Endothelial cell of umbilical vein (primary cell): ENCODE results near the gene TAS2R19. TPM values are rescaled to one million over a fixed set of nuclear protein-coding genes. Genes with fewer than 3 reads are reported as not detected.

Experiments used
- Bru-seq: library from RNA; stranded (reverse); fragments of 400-500 nt; gene quantifications from one replicate; lab custom pipeline; 2021; lab: Mats Ljungman, UMichigan
- BruChase-seq, 2 experiments: library from RNA; stranded (reverse); fragments of 400-500 nt; gene quantifications; one replicate each; lab custom pipeline; 2021; lab: Mats Ljungman, UMichigan
- BruUV-seq: library from RNA; stranded (reverse); fragments of 400-500 nt; replicated peaks from 2 replicates; lab custom pipeline; 2021; lab: Mats Ljungman, UMichigan
- CTCF ChIA-PET: fragments of 300-600, 350-600 bp; sonication (Branson Sonifier 250); formaldehyde crosslinking; loops from one replicate; lab custom pipeline; 2021; ENCODE audit warnings: antibody characterized with exemption, inconsistent platforms; lab: Charles Lee
- POLR2A ChIA-PET: fragments of 300-600, 350-600 bp; sonication (Branson Sonifier 250); formaldehyde crosslinking; loops from one replicate; lab custom pipeline; 2021; ENCODE audit warnings: antibody characterized with exemption, inconsistent platforms; lab: Charles Lee
- DNase-seq: peaks from one replicate; pipeline ENCODE4 v3.0.0-alpha.2; 2011; ENCODE audit warnings: low read depth, low spot score
- FAIRE-seq: peaks from 2 replicates; lab custom pipeline; 2011; peaks lifted over from hg19 to GRCh38; lab: Jason Lieb, UNC
- H2AFZ ChIP-seq: 2 replicates; pipeline ENCODE4 v1.6.0; 2012; ENCODE audit warnings: low read depth, low read length, control low read depth, inconsistent platforms
- H3K27ac ChIP-seq: 2 replicates; pipeline ENCODE4 v1.5.1; 2011; ENCODE audit warnings: low read depth, mild to moderate bottlenecking, control low read depth, low read length, moderate library complexity; ENCODE audit not compliant: insufficient read depth
- H3K27me3 ChIP-seq, 2 experiments: 2 replicates each; pipeline versions ENCODE4 v1.6.0 to v1.6.1; 2011; ENCODE audit warnings: low read length in 2 of 2, mixed read lengths in 1 of 2; ENCODE audit not compliant: control insufficient read depth in 2 of 2, insufficient read depth in 2 of 2
- H3K36me3 ChIP-seq, 2 experiments: 2 replicates in 1 of 2; 3 replicates in 1 of 2; pipeline ENCODE4 v1.5.1; 2011; ENCODE audit warnings: low read length in 2 of 2, mild to moderate bottlenecking in 1 of 2, moderate library complexity in 1 of 2; ENCODE audit not compliant: control insufficient read depth in 2 of 2, insufficient read depth in 2 of 2; ENCODE audit errors: extremely low read depth in 1 of 2
- H3K4me1 ChIP-seq: 3 replicates; pipeline ENCODE4 v1.5.1; 2011; ENCODE audit warnings: mild to moderate bottlenecking, low read length; ENCODE audit not compliant: control insufficient read depth, insufficient read depth; ENCODE audit errors: extremely low read depth
- H3K4me2 ChIP-seq: 2 replicates; pipeline ENCODE4 v1.6.1; 2011; ENCODE audit warnings: low read length, control low read depth, mixed read lengths; ENCODE audit not compliant: insufficient read depth
- H3K4me3 ChIP-seq, 3 experiments: fragments of 200-600 bp in 1 of 3; sonication (generic), shearing (Covaris generic) in 1 of 3; replicated peaks in 1 of 3; 2 replicates each; pipeline ENCODE4 v1.5.1; 2011 to 2016; ENCODE audit warnings: control low read depth in 3 of 3, low read length in 3 of 3, mild to moderate bottlenecking in 2 of 3, inconsistent platforms in 1 of 3, low read depth in 1 of 3, moderate library complexity in 1 of 3; ENCODE audit not compliant: insufficient read depth in 1 of 3
- H3K79me2 ChIP-seq: 2 replicates; pipeline ENCODE4 v1.6.0; 2012; ENCODE audit warnings: low read length, inconsistent platforms; ENCODE audit not compliant: control insufficient read depth, insufficient read depth
- H3K9ac ChIP-seq: replicated peaks from 2 replicates; pipeline ENCODE3; 2011; ENCODE audit warnings: low read length, control low read depth; ENCODE audit not compliant: insufficient read depth; ENCODE audit errors: extremely low read depth
- H3K9me1 ChIP-seq: replicated peaks from 3 replicates; pipeline ENCODE4 v1.6.0; 2011; ENCODE audit warnings: mild to moderate bottlenecking, low read length; ENCODE audit not compliant: control insufficient read depth, insufficient read depth; ENCODE audit errors: extremely low read depth
- H3K9me3 ChIP-seq: replicated peaks from 2 replicates; pipeline ENCODE4 v1.5.1; 2012; ENCODE audit warnings: low read length, inconsistent platforms; ENCODE audit not compliant: control insufficient read depth, insufficient read depth
- H4K20me1 ChIP-seq: replicated peaks from 2 replicates; pipeline ENCODE3; 2011; ENCODE audit warnings: mild to moderate bottlenecking, low read length; ENCODE audit not compliant: control insufficient read depth, insufficient read depth; ENCODE audit errors: extremely low read depth
- EZH2 ChIP-seq: IDR thresholded peaks from 2 replicates; pipeline ENCODE4 v1.6.1; 2012; ENCODE audit warnings: borderline replicate concordance, low read depth, mild to moderate bottlenecking, moderate library complexity, low read length, inconsistent platforms; ENCODE audit not compliant: severe bottlenecking
- FOS ChIP-seq: IDR thresholded peaks from 2 replicates; pipeline ENCODE4 v1.6.1; 2011; ENCODE audit warnings: mild to moderate bottlenecking, low read length, moderate library complexity, borderline replicate concordance; ENCODE audit not compliant: insufficient read depth
- GATA2 ChIP-seq: IDR thresholded peaks from 2 replicates; pipeline ENCODE4 v1.7.0; 2011; ENCODE audit warnings: low read depth, mild to moderate bottlenecking, moderate library complexity, mixed read lengths, low read length; ENCODE audit not compliant: insufficient read length, insufficient read depth
- JUN ChIP-seq: IDR thresholded peaks from 2 replicates; pipeline ENCODE4 v1.6.1; 2011; ENCODE audit warnings: borderline replicate concordance, low read depth; ENCODE audit not compliant: insufficient read length, insufficient read depth
- MYC ChIP-seq: IDR thresholded peaks from one replicate; pipeline ENCODE4 v1.6.1; 2011; ENCODE audit warnings: mild to moderate bottlenecking, low read depth, low read length
- POLR2A ChIP-seq: IDR thresholded peaks from 2 replicates; pipeline ENCODE4 v1.6.1; 2012; ENCODE audit warnings: low read depth, mild to moderate bottlenecking, control low read depth, low read length
- POLR2AphosphoS5 ChIP-seq: IDR thresholded peaks from 2 replicates; pipeline ENCODE4 v1.6.1; 2012; ENCODE audit warnings: low read depth, mild to moderate bottlenecking, control low read depth, low read length, moderate library complexity; ENCODE audit not compliant: insufficient read depth
- dilution Hi-C: fragments of 300-500 bp; cut with MboI; formaldehyde crosslinking; loops from one replicate; pipeline ENCODE4 v1.15.0; 2019; ENCODE audit warnings: low sequenced_read_pairs; ENCODE audit not compliant: extremely low pct_ligation_motif_present
- intact Hi-C: fragments of 100-400 bp; cut with micrococcal nuclease; formaldehyde crosslinking; loops from one replicate; pipeline ENCODE4 v1.10.0; 2022
- long read RNA-seq: library from polyadenylated mRNA; stranded (forward); transcript quantifications from one replicate; pipeline ENCODE4 v2.0.0, GENCODE V29; 2021
- polyA minus RNA-seq, 3 experiments: library from RNA; depleted of rRNA, polyadenylated mRNA; stranded (reverse); fragments of >200 nt; gene quantifications; 1 replicate in 1 of 3; 2 replicates in 2 of 3; pipeline ENCODE4 v1.2.3, GENCODE V29; 2011
- polyA plus RNA-seq, 4 experiments: library from polyadenylated mRNA; depleted of rRNA in 3 of 4; stranded (reverse) in 3 of 4; unstranded in 1 of 4; fragments of >200 nt; gene quantifications; 2 replicates each; pipeline versions ENCODE4 v1.2.1 to v1.2.3, GENCODE V29; 2011 to 2012; ENCODE audit warnings: missing spikeins in 1 of 4
- total RNA-seq: library from RNA; stranded (reverse); gene quantifications from 2 replicates; pipeline ENCODE4 v1.2.3, GENCODE V29; 2021
- TF ChIP-seq, protein P1 (sequence below): IDR thresholded peaks from 2 replicates; pipeline ENCODE4 v1.6.1; 2011; ENCODE audit not compliant: insufficient read depth, insufficient read length
- TF ChIP-seq, protein P2 (sequence below), 2 donors: IDR thresholded peaks; 1 replicate in 1 of 2; 2 replicates in 1 of 2; pipeline ENCODE4 v1.5.1; 2011; ENCODE audit warnings: low read length in 2 of 2, mild to moderate bottlenecking in 2 of 2, moderate library complexity in 2 of 2, control low read depth in 1 of 2, inconsistent platforms in 1 of 2, low read depth in 1 of 2; ENCODE audit not compliant: insufficient read depth in 1 of 2; ENCODE audit errors: extremely low read depth in 1 of 2

TAS2R19 gene, protein sequence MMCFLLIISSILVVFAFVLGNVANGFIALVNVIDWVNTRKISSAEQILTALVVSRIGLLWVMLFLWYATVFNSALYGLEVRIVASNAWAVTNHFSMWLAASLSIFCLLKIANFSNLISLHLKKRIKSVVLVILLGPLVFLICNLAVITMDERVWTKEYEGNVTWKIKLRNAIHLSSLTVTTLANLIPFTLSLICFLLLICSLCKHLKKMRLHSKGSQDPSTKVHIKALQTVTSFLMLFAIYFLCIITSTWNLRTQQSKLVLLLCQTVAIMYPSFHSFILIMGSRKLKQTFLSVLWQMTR
- 3.1 and 4.1 TPM in 2 replicates for total RNA-seq
- 0.12 and 0.29 TPM in 2 replicates for polyA plus RNA-seq
- 0.07 TPM in 1 of 2 replicates, not detected in the other for polyA plus RNA-seq (2011; cell fraction: cytosol; rRNA removed)
- polyA plus RNA-seq (2011; cell fraction: nucleus; rRNA removed), result 4.6 and 5.4 TPM in 2 replicates
- 0.24 TPM in 1 of 2 replicates, not detected in the other for polyA plus RNA-seq (2012)
- 19.8 and 21.7 TPM in 2 replicates for polyA minus RNA-seq
- polyA minus RNA-seq (2011; cell fraction: cytosol; rRNA and poly(A)+ RNA removed), result 1.6 TPM
- polyA minus RNA-seq (2011; cell fraction: nucleus; rRNA and poly(A)+ RNA removed), result 98.7 and 139 TPM in 2 replicates
- Bru-seq, nascent RNA, result percentile 93 among the genes with signal in this experiment
- BruChase-seq, experiment 1, labeled RNA remaining after a 6-hour chase, result percentile 73 among the genes with signal in this experiment
- BruChase-seq, experiment 2, labeled RNA remaining after a 2-hour chase, result percentile 95 among the genes with signal in this experiment
- long read RNA-seq, result 0 reads

DNA sequence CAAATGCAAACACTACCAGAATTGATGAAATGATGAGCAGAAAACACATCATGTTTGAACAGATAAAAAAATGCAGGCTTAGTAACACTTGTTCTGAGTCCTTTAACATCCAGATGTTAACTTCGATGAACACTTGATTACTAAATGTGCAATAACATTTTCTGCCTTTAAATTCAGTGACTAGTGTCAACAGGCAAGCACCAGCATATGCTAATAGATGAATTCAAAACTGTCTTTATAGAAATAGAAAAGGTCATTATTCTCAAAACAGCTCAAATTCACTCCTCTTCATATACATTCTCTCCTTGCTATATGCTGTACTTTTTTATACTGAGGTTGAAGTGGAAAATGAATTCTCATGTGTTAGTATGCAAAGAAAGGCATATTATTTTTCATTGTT, at the start of gene TAS2R19:
Gene TAS2R19 (minus strand): TSS at position 101 of the 400 bp plus-strand sequence. CDS start 49 bp downstream, at position 52.
- Histone ChIP-seq H3K79me2 (no peaks in the 10 kb centered on the region), H3K4me1 (no peaks in the 10 kb centered on the region), H3K36me3 (no peaks in the 10 kb centered on the region), H3K9ac (no peak within 1 kb of the TSS), H3K9me1 (no peaks in the 10 kb centered on the region), H3K27ac (no peak within 1 kb of the TSS), H4K20me1 (no peaks in the 10 kb centered on the region), H3K4me3 (no peak within 1 kb of the TSS), H2AFZ (no peak within 1 kb of the TSS), H3K4me2 (no peak within 1 kb of the TSS), H3K27me3 (no peaks in the 10 kb centered on the region), H3K9me3 (no peaks in the 10 kb centered on the region)
- no TSS peak for BruUV-seq
- intact Hi-C loops, result no loop called here
- ChIA-PET CTCF (no interaction called here), POLR2A (no interaction called here)
- TF ChIP-seq EZH2, result no peak
- TF ChIP-seq JUN, result no peak
- TF ChIP-seq FOS, result no peak
- no peak for TF ChIP-seq GATA2
- no peak for TF ChIP-seq POLR2A
- TF ChIP-seq POLR2AphosphoS5, result no peak
- TF ChIP-seq, protein P1, sequence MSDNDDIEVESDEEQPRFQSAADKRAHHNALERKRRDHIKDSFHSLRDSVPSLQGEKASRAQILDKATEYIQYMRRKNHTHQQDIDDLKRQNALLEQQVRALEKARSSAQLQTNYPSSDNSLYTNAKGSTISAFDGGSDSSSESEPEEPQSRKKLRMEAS, result no peak
- no peak for TF ChIP-seq MYC
- TF ChIP-seq, protein P2, sequence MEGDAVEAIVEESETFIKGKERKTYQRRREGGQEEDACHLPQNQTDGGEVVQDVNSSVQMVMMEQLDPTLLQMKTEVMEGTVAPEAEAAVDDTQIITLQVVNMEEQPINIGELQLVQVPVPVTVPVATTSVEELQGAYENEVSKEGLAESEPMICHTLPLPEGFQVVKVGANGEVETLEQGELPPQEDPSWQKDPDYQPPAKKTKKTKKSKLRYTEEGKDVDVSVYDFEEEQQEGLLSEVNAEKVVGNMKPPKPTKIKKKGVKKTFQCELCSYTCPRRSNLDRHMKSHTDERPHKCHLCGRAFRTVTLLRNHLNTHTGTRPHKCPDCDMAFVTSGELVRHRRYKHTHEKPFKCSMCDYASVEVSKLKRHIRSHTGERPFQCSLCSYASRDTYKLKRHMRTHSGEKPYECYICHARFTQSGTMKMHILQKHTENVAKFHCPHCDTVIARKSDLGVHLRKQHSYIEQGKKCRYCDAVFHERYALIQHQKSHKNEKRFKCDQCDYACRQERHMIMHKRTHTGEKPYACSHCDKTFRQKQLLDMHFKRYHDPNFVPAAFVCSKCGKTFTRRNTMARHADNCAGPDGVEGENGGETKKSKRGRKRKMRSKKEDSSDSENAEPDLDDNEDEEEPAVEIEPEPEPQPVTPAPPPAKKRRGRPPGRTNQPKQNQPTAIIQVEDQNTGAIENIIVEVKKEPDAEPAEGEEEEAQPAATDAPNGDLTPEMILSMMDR (IDR thresholded peaks at IDR 0.05; ENCODE audit: extremely low read depth in 1 of 2, insufficient read depth in 1 of 2, low read depth in 1 of 2, low read length in 2 of 2), result no peak
- DNase-seq (no peak), FAIRE-seq (no peak)
- dilution Hi-C loops, result no loop called here
